Coronary artery (tissue), 2 donors: ENCODE data around the gene ATG9A.

Experiments
- DNase-seq: peaks from one replicate; pipeline ENCODE4 v3.0.0-alpha.2; 2017; ENCODE audit warnings: low spot score
- H3K27ac ChIP-seq, 2 donors: fragments of 200-600 bp; sonication (generic); one replicate each; pipeline ENCODE4 v1.5.1; 2016 to 2019
- H3K4me3 ChIP-seq: fragments of 200-600 bp; sonication (generic); 2 replicates; pipeline ENCODE4 v1.5.1; 2016; ENCODE audit warnings: mild to moderate bottlenecking, moderate library complexity
- CTCF ChIP-seq: fragments of 200-600 bp; sonication (generic); IDR thresholded peaks from one replicate; pipeline ENCODE4 v1.5.1; 2019; ENCODE audit warnings: antibody characterized with exemption

Gene ATG9A

GRCh38 chr2:219215871-219216534 lies 13.4 kb downstream of the ATG9A start:
- H3K4me3 ChIP-seq: no peak overlapping the region
- peak overlapping the region in 1 of 2 donors; percentile 15 for H3K27ac ChIP-seq
- DNase-seq: no peak
- TF ChIP-seq CTCF: no peak

- no peak for TF ChIP-seq CTCF
- H3K4me3 ChIP-seq: no peak overlapping the region
- no peak overlapping the region for H3K27ac ChIP-seq
- no peak for DNase-seq
Measured at GRCh38 chr2:219214786-219215185, 14.7 kb downstream of the ATG9A start.

GRCh38 chr2:219214141-219214540 lies 15.3 kb downstream of the ATG9A start:
- TF ChIP-seq CTCF: no peak
- H3K27ac ChIP-seq: no peak overlapping the region
- no peak overlapping the region for H3K4me3 ChIP-seq
- peak; percentile 46 for DNase-seq

- DNase-seq: peak; percentile 47
- H3K27ac ChIP-seq: no peak overlapping the region
- H3K4me3 ChIP-seq: no peak overlapping the region
- TF ChIP-seq CTCF: no peak
Measured at GRCh38 chr2:219213486-219214071, 15.9 kb downstream of the ATG9A start.

GRCh38 chr2:219213026-219213415 lies 16.4 kb downstream of the ATG9A start:
- no peak for DNase-seq
- TF ChIP-seq CTCF: no peak
- H3K27ac ChIP-seq: no peak overlapping the region
- no peak overlapping the region for H3K4me3 ChIP-seq

GRCh38 chr2:219210886-219211362 lies 18.5 kb downstream of the ATG9A start:
- no peak overlapping the region for H3K27ac ChIP-seq
- TF ChIP-seq CTCF: no peak

GRCh38 chr2:219210196-219210885 lies 19.1 kb downstream of the ATG9A start:
- no peak for DNase-seq
- TF ChIP-seq CTCF: no peak
- H3K4me3 ChIP-seq: no peak overlapping the region
- H3K27ac ChIP-seq: no peak overlapping the region

More at GRCh38 chr2:219210886-219211362, 18.5 kb downstream of the ATG9A start:
- H3K4me3 ChIP-seq: no peak overlapping the region
- no peak for DNase-seq
